AG04449 (cell line): ENCODE data around the gene EOMES.

Experiments used
- CTCF ChIA-PET: fragments of 350-600 bp; formaldehyde crosslinking; extraction: SDS; loops from one replicate; lab custom pipeline; 2021; ENCODE audit warnings: antibody characterized with exemption; lab: Yijun Ruan, JAX
- POLR2A ChIA-PET: fragments of 400-600, 350-600 bp; formaldehyde crosslinking; extraction: SDS; loops from one replicate; lab custom pipeline; 2020; ENCODE audit warnings: antibody characterized with exemption, inconsistent platforms; lab: Yijun Ruan, JAX
- DNase-seq: peaks from one replicate; pipeline ENCODE4 v3.0.0-alpha.2; 2010; ENCODE audit warnings: low read depth, low spot score
- H3K4me3 ChIP-seq: 2 replicates; pipeline ENCODE4 v1.5.1; 2011; ENCODE audit warnings: low read depth, mild to moderate bottlenecking, control low read depth, low read length
- TF ChIP-seq, protein P1 (sequence below): IDR thresholded peaks from one replicate; pipeline ENCODE4 v1.5.1; 2011; ENCODE audit warnings: mild to moderate bottlenecking, moderate library complexity, low read length, control low read depth, inconsistent platforms; ENCODE audit not compliant: insufficient read depth; ENCODE audit errors: missing control alignments

EOMES gene

GRCh38 chr3:27713078-27713423 lies 9.1 kb downstream of the EOMES start:
- H3K4me3 ChIP-seq: peak overlapping the region; percentile 58
- TF ChIP-seq, protein P1, sequence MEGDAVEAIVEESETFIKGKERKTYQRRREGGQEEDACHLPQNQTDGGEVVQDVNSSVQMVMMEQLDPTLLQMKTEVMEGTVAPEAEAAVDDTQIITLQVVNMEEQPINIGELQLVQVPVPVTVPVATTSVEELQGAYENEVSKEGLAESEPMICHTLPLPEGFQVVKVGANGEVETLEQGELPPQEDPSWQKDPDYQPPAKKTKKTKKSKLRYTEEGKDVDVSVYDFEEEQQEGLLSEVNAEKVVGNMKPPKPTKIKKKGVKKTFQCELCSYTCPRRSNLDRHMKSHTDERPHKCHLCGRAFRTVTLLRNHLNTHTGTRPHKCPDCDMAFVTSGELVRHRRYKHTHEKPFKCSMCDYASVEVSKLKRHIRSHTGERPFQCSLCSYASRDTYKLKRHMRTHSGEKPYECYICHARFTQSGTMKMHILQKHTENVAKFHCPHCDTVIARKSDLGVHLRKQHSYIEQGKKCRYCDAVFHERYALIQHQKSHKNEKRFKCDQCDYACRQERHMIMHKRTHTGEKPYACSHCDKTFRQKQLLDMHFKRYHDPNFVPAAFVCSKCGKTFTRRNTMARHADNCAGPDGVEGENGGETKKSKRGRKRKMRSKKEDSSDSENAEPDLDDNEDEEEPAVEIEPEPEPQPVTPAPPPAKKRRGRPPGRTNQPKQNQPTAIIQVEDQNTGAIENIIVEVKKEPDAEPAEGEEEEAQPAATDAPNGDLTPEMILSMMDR: no peak
- no peak for DNase-seq
- POLR2A ChIA-PET: no interaction called here
- CTCF ChIA-PET: interaction anchor here (1.0 to 3.5 kb wide), 21 partner anchors 8 to 630 kb away, joined by 5 to 91 read pairs (median 13); no protein-coding TSS in a partner anchor

DNA sequence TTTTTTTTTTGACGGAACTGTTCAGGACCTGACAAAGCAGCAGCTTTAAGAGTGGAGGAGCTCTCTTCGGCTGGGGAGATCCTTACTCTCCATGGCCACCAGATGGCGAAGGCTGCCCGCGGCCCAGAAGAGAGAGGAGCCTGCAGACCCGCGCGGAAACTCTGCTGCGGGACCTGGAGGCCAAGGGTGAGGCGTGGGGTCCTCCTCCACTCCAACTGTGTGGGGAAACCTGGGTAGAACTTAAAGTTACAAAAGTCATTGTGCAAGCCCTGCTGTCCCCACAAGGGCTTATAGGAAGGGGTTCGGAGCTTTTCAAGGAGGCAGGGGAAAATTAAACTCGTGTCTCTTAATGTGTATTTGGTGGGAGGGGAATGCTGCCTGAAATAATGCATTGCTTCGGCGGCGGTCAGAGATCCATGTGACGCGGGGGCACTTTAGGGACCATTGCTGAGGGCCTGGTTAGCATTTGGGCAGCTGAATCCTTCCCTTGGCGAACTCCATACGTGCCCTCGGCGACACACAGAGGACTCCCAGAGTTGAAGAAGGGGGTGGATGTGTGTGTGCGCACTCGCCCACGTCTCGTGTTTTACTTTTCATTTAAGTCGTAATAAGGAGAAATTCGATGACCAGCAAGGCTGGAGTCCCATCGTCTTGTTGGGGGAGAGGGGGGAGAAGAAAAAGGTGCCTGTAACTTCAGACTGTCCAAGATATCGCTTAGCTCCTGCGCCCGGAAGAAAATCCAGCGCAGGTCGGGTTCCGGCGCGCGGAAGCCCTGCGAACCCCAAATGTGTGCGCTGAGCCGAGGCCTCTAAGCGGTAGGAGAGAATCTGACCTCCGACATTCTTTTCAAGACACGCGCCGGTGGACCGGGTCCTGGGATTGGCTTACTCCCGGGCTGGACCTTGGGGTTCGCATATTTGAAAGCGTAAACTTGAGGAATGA lies 9.7 kb downstream of the EOMES start:
- CTCF ChIA-PET: interaction anchor here (0.6 to 3.5 kb wide), 50 partner anchors 8 to 631 kb away, joined by 3 to 91 read pairs (median 5); no protein-coding TSS in a partner anchor
- DNase-seq: peak; percentile 28
- POLR2A ChIA-PET: interaction anchor here (0.5 kb wide), 1 partner anchor 70 kb away, joined by 3 read pairs; no protein-coding TSS in a partner anchor

GRCh38 chr3:27708250-27708649 lies 13.9 kb downstream of the EOMES start:
- CTCF ChIA-PET: interaction anchor here (1.0 to 1.6 kb wide), 4 partner anchors 11 to 619 kb away, joined by 3 to 5 read pairs (median 4); no protein-coding TSS in a partner anchor
- TF ChIP-seq, protein P1: no peak
- DNase-seq: no peak
- POLR2A ChIA-PET: no interaction called here
- no peak overlapping the region for H3K4me3 ChIP-seq

More for the DNA sequence above, 9.7 kb downstream of the EOMES start:
- H3K4me3 ChIP-seq: peak overlapping the region; percentile 58
- TF ChIP-seq, protein P1: peak; percentile 91

GRCh38 chr3:27699067-27699466 lies 23.1 kb downstream of the EOMES start:
- ChIA-PET POLR2A (no interaction called here), CTCF (no interaction called here)
- no peak overlapping the region for H3K4me3 ChIP-seq
- DNase-seq: no peak
- TF ChIP-seq, protein P1: no peak

DNA sequence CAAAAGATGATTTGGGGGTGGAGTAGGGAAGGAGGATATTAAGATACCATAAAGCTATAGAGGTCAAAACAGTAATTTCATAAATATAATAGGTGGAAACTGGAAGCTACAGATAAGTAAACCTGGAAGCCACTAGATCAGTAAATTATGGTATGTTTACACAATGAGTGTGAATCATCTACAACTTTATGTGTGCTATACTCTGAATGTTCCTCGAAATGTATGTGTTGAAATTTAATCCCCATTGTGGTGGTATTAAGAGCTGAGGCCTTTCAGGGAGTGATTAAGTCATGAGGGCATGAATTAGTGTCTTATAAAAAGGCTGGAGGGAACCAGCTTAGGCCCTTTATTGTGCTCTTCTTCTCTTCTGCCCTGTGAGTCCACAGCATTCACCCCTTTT lies 25.2 kb downstream of the EOMES start:
- CTCF ChIA-PET: interaction anchor here (1.2 to 3.2 kb wide), 2 partner anchors 16 kb away, joined by 3 to 14 read pairs; no protein-coding TSS in a partner anchor
- TF ChIP-seq, protein P1: no peak
- no peak for DNase-seq
- H3K4me3 ChIP-seq: no peak overlapping the region
- POLR2A ChIA-PET: no interaction called here

DNA sequence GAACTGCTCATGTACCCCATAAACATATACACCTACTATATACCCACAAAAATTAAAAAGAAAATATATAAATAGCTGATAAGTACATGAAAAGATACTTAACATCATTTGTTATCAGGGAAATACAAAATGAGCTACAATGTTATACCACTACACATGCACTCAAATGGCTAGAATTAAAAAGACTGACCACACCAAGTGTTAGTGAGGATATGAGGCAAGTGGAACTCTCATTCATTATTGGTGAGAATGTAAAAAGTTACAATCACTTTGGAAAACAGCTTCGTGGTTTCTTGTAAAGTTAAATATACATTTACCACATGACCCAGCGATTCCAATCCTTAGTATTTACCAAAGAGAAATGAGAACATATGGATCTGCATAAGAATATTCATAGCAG lies 26.5 kb downstream of the EOMES start:
- POLR2A ChIA-PET: no interaction called here
- CTCF ChIA-PET: interaction anchor here (1.4 to 3.2 kb wide), 2 partner anchors 15 to 17 kb away, joined by 8 to 14 read pairs; no protein-coding TSS in a partner anchor
- H3K4me3 ChIP-seq: no peak overlapping the region
- no peak for DNase-seq
- TF ChIP-seq, protein P1: no peak
